HG02970 (cell line): ENCODE data around the gene STX18.
A peak's percentile ranks its signal among the peaks of the same experiment; 100 is the strongest.
"Not testable (repeated sequence)": the region's sequence is repeated elsewhere in the genome, so short reads cannot be mapped to it uniquely, and the experiment has no call there.

Source experiments
- ATAC-seq: cut with Tn5 transposase; IDR thresholded peaks from one replicate; pipeline ENCODE4 v1.9.1; 2021; ENCODE audit warnings: mild to moderate bottlenecking, moderate library complexity, moderate number of reproducible peaks; ENCODE audit not compliant: unreplicated experiment, low FRiP score

STX18 gene

GRCh38 chr4:4541661-4542570 lies at the start of gene STX18:
Gene STX18 (minus strand): TSS chr4:4542048. CDS start chr4:4541964, 84 bp downstream.
- ATAC-seq, result peak; percentile 89

- ATAC-seq, result no peak
These were observed 49.2 kb upstream of the STX18 start for GRCh38 chr4:4591071-4591470.

DNA sequence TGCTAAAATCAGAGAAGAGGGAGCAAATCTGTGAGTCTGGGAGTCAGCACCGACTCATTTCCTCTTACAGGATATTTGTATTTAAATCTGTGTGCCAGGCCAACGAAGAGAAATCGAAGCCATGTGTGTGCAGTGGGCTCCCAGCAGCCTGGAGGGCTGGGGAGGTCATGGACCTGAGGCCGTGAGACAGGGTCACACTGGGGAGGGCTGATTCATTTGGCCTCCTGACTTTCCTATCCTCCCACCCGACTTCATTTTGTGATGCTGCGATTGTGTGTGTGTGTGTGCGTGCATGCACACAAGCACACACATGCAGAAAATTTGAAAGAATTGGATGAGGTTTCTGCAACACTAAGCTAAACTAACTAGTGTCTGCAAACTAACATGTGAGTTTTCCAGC lies 48.7 kb upstream of the STX18 start:
- no peak for ATAC-seq

GRCh38 chr4:4585012-4585670 lies 43.3 kb upstream of the STX18 start:
- no peak for ATAC-seq

GRCh38 chr4:4583606-4584005 lies 41.8 kb upstream of the STX18 start:
- ATAC-seq, result no peak

- ATAC-seq, result no peak
These were observed 40.8 kb upstream of the STX18 start for GRCh38 chr4:4582653-4583052.

DNA sequence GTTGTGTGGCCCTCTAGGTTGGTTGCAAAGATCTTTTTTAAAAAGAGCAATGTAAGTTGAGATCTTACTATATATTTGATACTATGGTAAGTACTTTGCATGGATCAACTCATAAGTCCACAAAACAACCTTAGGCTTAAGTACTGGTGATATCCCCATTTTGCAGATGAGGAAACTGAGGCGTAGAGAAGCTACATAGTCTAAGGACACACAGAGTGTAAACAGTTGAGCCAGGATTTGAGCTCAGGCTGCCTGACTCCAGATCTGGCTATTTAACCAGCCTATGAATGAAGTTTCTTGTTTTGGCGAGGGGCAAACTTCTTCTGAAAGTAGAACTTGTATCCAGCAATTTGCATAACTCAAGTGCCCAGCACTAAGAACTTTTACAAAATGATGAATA lies 38.6 kb upstream of the STX18 start:
- ATAC-seq, result no peak

DNA sequence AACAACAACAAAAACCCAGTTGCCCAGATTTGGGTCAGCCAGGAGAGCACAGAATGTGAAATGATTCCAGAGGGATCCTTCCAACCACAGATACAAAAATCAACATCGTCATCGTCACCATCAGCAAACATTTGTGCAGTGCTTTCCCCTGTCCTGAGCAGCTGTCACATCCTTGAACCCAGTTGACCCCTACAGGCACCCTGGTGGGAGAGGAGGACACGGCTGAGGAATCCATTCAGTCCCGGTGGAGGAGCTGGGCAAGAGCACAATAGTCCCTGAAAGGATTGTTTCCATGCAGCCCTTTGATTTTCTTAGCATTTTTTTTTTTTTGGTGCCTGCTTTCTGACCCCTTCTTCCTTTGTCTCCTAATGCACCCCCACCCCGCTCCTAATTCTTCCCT lies 37.1 kb upstream of the STX18 start:
- no peak for ATAC-seq

GRCh38 chr4:4577359-4577875 lies 35.6 kb upstream of the STX18 start:
- no peak for ATAC-seq

- peak; percentile 89 for ATAC-seq
These were observed 33.7 kb upstream of the STX18 start for GRCh38 chr4:4575284-4576211.

DNA sequence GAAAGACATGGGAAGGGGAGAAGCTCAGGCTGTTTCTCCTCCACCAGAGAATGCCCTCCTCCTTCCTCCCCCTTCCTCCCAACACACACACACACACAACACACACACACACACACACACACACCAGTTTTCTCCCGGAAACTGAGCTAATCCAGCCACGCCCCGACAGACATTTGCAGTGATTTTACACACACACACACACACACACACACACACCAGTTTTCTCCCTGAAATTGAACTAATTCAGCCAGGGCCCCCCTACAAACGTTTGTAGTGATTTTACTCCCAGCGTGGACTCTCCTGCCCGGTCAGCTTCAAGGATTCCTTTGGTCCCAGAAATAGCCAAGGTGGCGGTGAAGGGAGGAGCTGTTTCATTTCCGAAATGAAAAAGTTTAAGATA lies 32.9 kb upstream of the STX18 start:
- no peak for ATAC-seq

DNA sequence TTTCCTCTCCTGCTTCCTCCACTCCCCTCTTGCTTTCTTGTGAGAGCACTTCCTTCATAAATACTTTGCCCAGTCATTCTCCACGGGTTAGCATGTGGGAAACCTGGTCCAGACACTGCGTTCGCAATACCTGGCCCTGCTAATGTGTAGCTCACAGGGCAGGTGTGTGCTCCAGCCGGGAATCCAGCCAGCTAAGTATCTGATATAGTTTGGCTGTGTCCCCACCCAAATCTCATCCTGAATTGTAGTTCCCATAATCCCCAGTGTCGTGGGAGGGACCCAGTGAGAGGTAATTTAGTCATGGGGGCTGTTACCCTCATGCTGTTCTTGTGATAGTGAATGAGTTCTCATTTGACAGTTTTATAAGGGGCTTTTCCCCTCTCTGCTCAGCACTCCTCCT lies 32.2 kb upstream of the STX18 start:
- ATAC-seq, result no peak

- ATAC-seq, result no peak
These were observed 31.0 kb upstream of the STX18 start for GRCh38 chr4:4572821-4573220.

DNA sequence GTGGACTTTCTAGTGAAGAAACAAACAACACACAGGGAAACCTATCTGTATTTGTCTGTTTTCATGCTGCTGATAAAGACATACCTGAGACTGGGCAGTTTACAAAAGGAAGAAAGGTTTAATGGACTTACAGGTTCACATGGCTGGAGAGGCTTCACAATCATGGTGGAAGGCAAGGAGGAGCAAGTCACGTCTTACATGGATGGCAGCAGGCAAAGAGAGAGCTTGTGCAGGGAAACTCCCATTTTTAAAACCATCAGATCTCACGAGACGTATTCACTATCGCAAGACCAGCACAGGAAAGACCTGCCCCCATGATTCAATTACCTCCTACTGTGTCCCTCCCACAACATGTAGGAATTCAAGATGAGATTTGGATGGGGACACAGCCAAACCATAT lies 28.0 kb upstream of the STX18 start:
- ATAC-seq, result not testable (repeated sequence)

DNA sequence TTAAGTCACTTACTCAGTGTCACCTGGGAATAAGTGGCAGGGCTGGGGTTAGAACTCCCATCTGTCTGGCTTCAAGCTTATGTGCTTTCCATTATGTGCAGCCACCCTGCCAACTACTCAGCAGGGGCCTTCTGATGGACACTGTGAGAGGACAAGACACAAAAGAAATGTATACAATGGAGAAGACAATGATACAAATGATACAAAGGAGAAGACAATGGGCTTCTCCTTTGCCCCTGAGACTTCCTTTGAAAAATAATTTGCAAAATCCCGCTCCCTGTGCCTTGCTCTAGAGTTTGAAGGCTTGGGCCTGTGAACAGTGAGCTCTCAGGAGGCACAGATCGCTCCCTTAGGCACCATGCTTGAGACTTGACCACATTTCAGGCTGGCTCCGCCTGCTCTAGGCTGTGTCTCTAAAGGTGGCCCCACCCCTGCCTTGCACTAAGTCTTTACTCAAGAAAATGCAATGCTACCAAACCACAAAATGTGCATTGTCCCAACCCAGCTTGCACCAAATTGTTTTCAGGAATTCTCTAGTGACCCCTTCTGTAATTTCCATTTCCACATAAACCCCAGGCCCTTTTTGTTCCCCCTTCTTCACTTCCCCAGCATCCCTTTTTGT lies 27.1 kb upstream of the STX18 start:
- no peak for ATAC-seq

- ATAC-seq, result not testable (repeated sequence)
These were observed 24.5 kb upstream of the STX18 start for GRCh38 chr4:4566359-4566758.

GRCh38 chr4:4564522-4564921 lies 22.7 kb upstream of the STX18 start:
- no peak for ATAC-seq

- ATAC-seq, result no peak
These were observed 18.8 kb upstream of the STX18 start for GRCh38 chr4:4560642-4561041.

GRCh38 chr4:4560136-4560535 lies 18.3 kb upstream of the STX18 start:
- no peak for ATAC-seq

- ATAC-seq, result no peak
These were observed 17.7 kb upstream of the STX18 start for GRCh38 chr4:4559596-4559995.
